ENCODE measurements around the gene RNF168.

DNA sequence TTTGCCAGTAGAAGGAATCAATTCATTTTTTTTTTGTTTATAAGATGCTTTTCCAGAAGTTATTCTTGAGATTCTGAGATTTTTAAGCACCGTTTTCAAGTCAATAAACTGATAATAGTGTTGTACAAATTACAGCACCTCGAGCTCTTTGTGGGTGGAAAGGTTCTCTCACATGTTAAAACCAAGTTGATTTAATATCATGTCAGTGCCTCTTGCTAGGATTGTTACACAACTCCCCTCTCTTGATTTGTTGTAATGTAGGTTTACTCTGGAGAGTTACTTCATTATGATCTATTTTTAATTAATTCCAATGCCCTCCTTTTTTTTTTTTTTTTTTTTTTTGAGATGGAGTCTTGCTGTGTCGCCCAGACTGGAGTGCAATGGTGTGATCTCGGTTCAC, 45.5 kb downstream of the RNF168 start:
- no peak for TF ChIP-seq POLR2AphosphoS5 (IDR thresholded peaks at IDR 0.05; ENCODE audit: low read depth, low read length)
- no peak for TF ChIP-seq POLR2A (IDR thresholded peaks at IDR 0.05; ENCODE audit: borderline replicate concordance, extremely low read depth, insufficient read depth, insufficient read length)
- TF ChIP-seq, protein P1, sequence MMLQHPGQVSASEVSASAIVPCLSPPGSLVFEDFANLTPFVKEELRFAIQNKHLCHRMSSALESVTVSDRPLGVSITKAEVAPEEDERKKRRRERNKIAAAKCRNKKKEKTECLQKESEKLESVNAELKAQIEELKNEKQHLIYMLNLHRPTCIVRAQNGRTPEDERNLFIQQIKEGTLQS (IDR thresholded peaks at IDR 0.05) = no peak
- TF ChIP-seq, protein P2, sequence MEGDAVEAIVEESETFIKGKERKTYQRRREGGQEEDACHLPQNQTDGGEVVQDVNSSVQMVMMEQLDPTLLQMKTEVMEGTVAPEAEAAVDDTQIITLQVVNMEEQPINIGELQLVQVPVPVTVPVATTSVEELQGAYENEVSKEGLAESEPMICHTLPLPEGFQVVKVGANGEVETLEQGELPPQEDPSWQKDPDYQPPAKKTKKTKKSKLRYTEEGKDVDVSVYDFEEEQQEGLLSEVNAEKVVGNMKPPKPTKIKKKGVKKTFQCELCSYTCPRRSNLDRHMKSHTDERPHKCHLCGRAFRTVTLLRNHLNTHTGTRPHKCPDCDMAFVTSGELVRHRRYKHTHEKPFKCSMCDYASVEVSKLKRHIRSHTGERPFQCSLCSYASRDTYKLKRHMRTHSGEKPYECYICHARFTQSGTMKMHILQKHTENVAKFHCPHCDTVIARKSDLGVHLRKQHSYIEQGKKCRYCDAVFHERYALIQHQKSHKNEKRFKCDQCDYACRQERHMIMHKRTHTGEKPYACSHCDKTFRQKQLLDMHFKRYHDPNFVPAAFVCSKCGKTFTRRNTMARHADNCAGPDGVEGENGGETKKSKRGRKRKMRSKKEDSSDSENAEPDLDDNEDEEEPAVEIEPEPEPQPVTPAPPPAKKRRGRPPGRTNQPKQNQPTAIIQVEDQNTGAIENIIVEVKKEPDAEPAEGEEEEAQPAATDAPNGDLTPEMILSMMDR (IDR thresholded peaks at IDR 0.05 in 2 of 3, conservative IDR thresholded peaks at IDR 0.05 in 1 of 3; ENCODE audit: borderline replicate concordance in 1 of 3, insufficient read depth in 1 of 3, low read depth in 2 of 3, low read length in 2 of 3) = no peak
- no peak for TF ChIP-seq EZH2 (IDR thresholded peaks at IDR 0.05)
- TF ChIP-seq RAD21 (IDR thresholded peaks at IDR 0.05; ENCODE audit: low read depth) = no peak
